Mammary epithelial cell (primary cell): ENCODE results near the gene OSBP2.

Experiments
- CTCF ChIP-seq, 2 donors: IDR thresholded peaks in 1 of 2; conservative IDR thresholded peaks in 1 of 2; 2 replicates each; pipeline ENCODE4 v1.5.1; 2011 to 2012; ENCODE audit warnings: inconsistent platforms in 2 of 2, low read length in 2 of 2, mild to moderate bottlenecking in 2 of 2, control low read depth in 1 of 2, low read depth in 1 of 2; ENCODE audit not compliant: insufficient read depth in 1 of 2; ENCODE audit errors: extremely low read depth in 1 of 2
- EZH2 ChIP-seq: IDR thresholded peaks from 2 replicates; pipeline ENCODE4 v1.6.1; 2012; ENCODE audit warnings: low read length, inconsistent platforms, borderline replicate concordance

- TF ChIP-seq CTCF (conservative IDR thresholded peaks at IDR 0.05 in 1 of 2, IDR thresholded peaks at IDR 0.05 in 1 of 2; ENCODE audit: extremely low read depth in 1 of 2, insufficient read depth in 1 of 2, low read depth in 1 of 2, low read length in 2 of 2) = no peak
- TF ChIP-seq EZH2 = no peak
These were observed 23.6 kb upstream of the OSBP2 start for GRCh38 chr22:30671071-30671470.
